IMR-90 (cell line): ENCODE data around the gene LRP6.

Experiments
- CTCF ChIP-seq: conservative IDR thresholded peaks from 2 replicates; pipeline ENCODE4 v1.5.1; 2012; ENCODE audit warnings: mild to moderate bottlenecking, low read depth, low read length, improper control_type of control experiment
- ELK1 ChIP-seq: fragments of 150-350 bp; IDR thresholded peaks from 2 replicates; pipeline ENCODE4 v1.6.1; 2016; ENCODE audit warnings: low read depth, mild to moderate bottlenecking, low read length, moderate library complexity, borderline replicate concordance
- POLR2A ChIP-seq: IDR thresholded peaks from 2 replicates; pipeline ENCODE4 v1.6.1; 2012; ENCODE audit warnings: mild to moderate bottlenecking, low read depth, low read length
- RCOR1 ChIP-seq: IDR thresholded peaks from 2 replicates; pipeline ENCODE4 v1.6.1; 2012; ENCODE audit warnings: mild to moderate bottlenecking, low read length, improper control_type of control experiment; ENCODE audit not compliant: insufficient replicate concordance

DNA sequence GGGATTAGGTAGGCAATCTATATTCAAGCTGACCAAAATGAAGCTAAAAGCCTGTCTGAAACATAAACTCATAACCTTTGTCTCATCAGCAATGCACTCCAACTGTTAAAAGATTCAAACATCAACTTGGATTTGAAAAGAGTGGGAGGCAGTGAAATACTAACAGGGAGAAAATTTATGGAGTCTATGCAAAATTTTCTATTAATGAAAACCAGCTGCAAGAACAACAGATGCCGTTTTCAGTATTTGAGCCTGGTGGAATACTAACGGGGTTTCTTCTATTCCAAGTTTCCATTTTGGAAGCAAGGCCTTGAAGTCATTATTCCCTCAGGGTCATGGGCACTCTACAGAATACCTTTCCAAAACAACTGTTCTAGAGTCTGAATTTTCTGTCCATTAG, 88.3 kb downstream of the LRP6 start:
- no peak for TF ChIP-seq CTCF
- TF ChIP-seq ELK1, result no peak
- no peak for TF ChIP-seq POLR2A
- TF ChIP-seq RCOR1, result no peak
